Body of pancreas (tissue), 4 donors: ENCODE measurements around the gene SYP. TPM values are rescaled to one million over a fixed set of nuclear protein-coding genes. Genes with fewer than 3 reads are reported as not detected.

ENCODE experiments used
- ATAC-seq: fragments of 150-250 bp; one replicate; pipeline ENCODE4 v1.9.1; 2016
- DNase-seq, 4 donors: peaks; one replicate each; pipeline ENCODE4 v3.0.0-alpha.2; 2019
- H3K27ac ChIP-seq, 4 donors: fragments of 200-600 bp; sonication (generic); 1 replicate in 3 of 4; 2 replicates in 1 of 4; pipeline versions ENCODE4 v1.5.1 to v1.6.1; 2016 to 2019; ENCODE audit warnings: mild to moderate bottlenecking in 1 of 4, mixed read lengths in 1 of 4, moderate library complexity in 1 of 4
- H3K27me3 ChIP-seq, 2 donors: fragments of 200-600 bp; sonication (generic); one replicate each; pipeline ENCODE4 v1.6.0; 2016; ENCODE audit warnings: mild to moderate bottlenecking in 1 of 2
- H3K36me3 ChIP-seq, 2 donors: fragments of 200-600 bp; sonication (generic); replicated peaks in 1 of 2; 2 replicates each; pipeline ENCODE4 v1.5.1; 2016; ENCODE audit warnings: low read depth in 2 of 2; ENCODE audit not compliant: insufficient read depth in 1 of 2
- H3K4me1 ChIP-seq: fragments of 200-600 bp; sonication (generic); one replicate; pipeline ENCODE4 v1.6.0; 2016
- H3K4me3 ChIP-seq, 2 donors: fragments of 200-600 bp; sonication (generic); 1 replicate in 1 of 2; 2 replicates in 1 of 2; pipeline ENCODE4 v1.5.1; 2016 to 2019
- H3K9me3 ChIP-seq, 3 donors: fragments of 200-600 bp; sonication (generic); 1 replicate in 2 of 3; 2 replicates in 1 of 3; pipeline ENCODE4 v1.5.1; 2016
- CTCF ChIP-seq, 7 experiments: fragments of 450-650 bp in 4 of 7; fragments of 200-600 bp in 3 of 7; sonication (generic) in 3 of 7; IDR thresholded peaks; one replicate each; pipeline ENCODE4 v1.5.1; 2016 to 2019; ENCODE audit warnings: antibody characterized with exemption in 7 of 7
- POLR2A ChIP-seq, 3 donors: fragments of 450-650 bp; IDR thresholded peaks; one replicate each; pipeline ENCODE4 v1.6.1; 2016; ENCODE audit warnings: antibody characterized with exemption in 3 of 3, mild to moderate bottlenecking in 2 of 3
- WGBS, 2 donors: methylation state at CpG; one replicate each; pipeline ENCODE4 v1.1.5; 2017; 5-methylcytosine and 5-hydroxymethylcytosine counted together
- intact Hi-C: fragments of 100-400 bp; cut with DNase I; formaldehyde crosslinking; loops from one replicate; pipeline ENCODE4 v1.15.1; 2023
- total RNA-seq, 2 donors: library from RNA; depleted of rRNA; stranded (reverse); fragments of >200 nt; gene quantifications; one replicate each; pipeline ENCODE4 v1.1.0, GENCODE V29; 2016

The SYP gene
- total RNA-seq, 2 donors from 2014 or later: 5.4 to 6.6 TPM

- DNase-seq (no peak), ATAC-seq (no peak)
- no peak for TF ChIP-seq POLR2A (IDR thresholded peaks at IDR 0.05)
- no peak for TF ChIP-seq CTCF (IDR thresholded peaks at IDR 0.05)
- Histone ChIP-seq H3K4me1 (peaks cover 11% of the 10 kb centered on the region), H3K36me3 (no peaks in the 10 kb centered on the region), H3K27me3 (no peaks in the 10 kb centered on the region), H3K4me3 (no peak overlapping the region), H3K9me3 (no peaks in the 10 kb centered on the region), H3K27ac (peak overlapping the region; percentile 47 to 83 (median 80))
- intact Hi-C loops: no loop called here
- WGBS, 2 donors: 70 to 77% methylated on average over 3 of the region's 3 CpGs
Observed at GRCh38 chrX:49167740-49168108, 32.3 kb downstream of the SYP start.

GRCh38 chrX:49166914-49167739, 32.9 kb downstream of the SYP start:
- intact Hi-C loops: no loop called here
- Histone ChIP-seq H3K4me1 (peaks cover 12% of the 10 kb centered on the region), H3K9me3 (no peaks in the 10 kb centered on the region), H3K4me3 (no peak overlapping the region), H3K36me3 (no peaks in the 10 kb centered on the region), H3K27me3 (no peaks in the 10 kb centered on the region), H3K27ac (peak overlapping the region; percentile 47 to 83 (median 80))
- TF ChIP-seq POLR2A (IDR thresholded peaks at IDR 0.05) (peak in 1 of 3 donors; percentile 17), CTCF (IDR thresholded peaks at IDR 0.05) (no peak)
- DNase-seq (peak in 3 of 4 donors; percentile 28 to 57 (median 56)), ATAC-seq (no peak)
- 27 to 63% methylated on average over 9 to 27 of the region's 35 CpGs for WGBS, 2 donors

GRCh38 chrX:49165901-49166881, 33.8 kb downstream of the SYP start:
- H3K9me3 ChIP-seq: no peaks in the 10 kb centered on the region
- no peaks in the 10 kb centered on the region for H3K27me3 ChIP-seq
- H3K36me3 ChIP-seq: no peaks in the 10 kb centered on the region
- intact Hi-C loops: no loop called here
- DNase-seq (peak; percentile 61 to 83 (median 77)), ATAC-seq (peak; percentile 34)
- peak overlapping the region; percentile 47 to 83 (median 80) for H3K27ac ChIP-seq
- H3K4me3 ChIP-seq: no peak overlapping the region
- WGBS, 2 donors: 45 to 80% methylated on average over 1 to 24 of the region's 61 CpGs
- TF ChIP-seq CTCF (IDR thresholded peaks at IDR 0.05) (peak in 2 of 7 experiments; percentile 12 to 13), POLR2A (IDR thresholded peaks at IDR 0.05) (peak in 2 of 3 donors; percentile 15 to 21)
- H3K4me1 ChIP-seq: peaks cover 19% of the 10 kb centered on the region

GRCh38 chrX:49164589-49165360, 35.2 kb downstream of the SYP start:
- Histone ChIP-seq H3K36me3 (no peaks in the 10 kb centered on the region), H3K27me3 (no peaks in the 10 kb centered on the region), H3K9me3 (no peaks in the 10 kb centered on the region), H3K4me1 (peaks cover 19% of the 10 kb centered on the region), H3K4me3 (no peak overlapping the region), H3K27ac (peak overlapping the region in 3 of 4 donors; percentile 93)
- TF ChIP-seq CTCF (IDR thresholded peaks at IDR 0.05) (no peak), POLR2A (IDR thresholded peaks at IDR 0.05) (no peak)
- 74 to 76% methylated on average over 4 to 11 of the region's 31 CpGs for WGBS, 2 donors
- ATAC-seq: no peak
- intact Hi-C loops: no loop called here
- no peak for DNase-seq
